HG02642 (cell line): Measurements from ENCODE around the gene DESI2.

Source experiments
- ATAC-seq: cut with Tn5 transposase; IDR thresholded peaks from one replicate; pipeline ENCODE4 v1.9.1; 2021; ENCODE audit warnings: mild to moderate bottlenecking; ENCODE audit not compliant: unreplicated experiment, poor library complexity

DESI2 gene

GRCh38 chr1:244749230-244750016 lies 96.5 kb downstream of the DESI2 start:
- ATAC-seq: no peak

DNA sequence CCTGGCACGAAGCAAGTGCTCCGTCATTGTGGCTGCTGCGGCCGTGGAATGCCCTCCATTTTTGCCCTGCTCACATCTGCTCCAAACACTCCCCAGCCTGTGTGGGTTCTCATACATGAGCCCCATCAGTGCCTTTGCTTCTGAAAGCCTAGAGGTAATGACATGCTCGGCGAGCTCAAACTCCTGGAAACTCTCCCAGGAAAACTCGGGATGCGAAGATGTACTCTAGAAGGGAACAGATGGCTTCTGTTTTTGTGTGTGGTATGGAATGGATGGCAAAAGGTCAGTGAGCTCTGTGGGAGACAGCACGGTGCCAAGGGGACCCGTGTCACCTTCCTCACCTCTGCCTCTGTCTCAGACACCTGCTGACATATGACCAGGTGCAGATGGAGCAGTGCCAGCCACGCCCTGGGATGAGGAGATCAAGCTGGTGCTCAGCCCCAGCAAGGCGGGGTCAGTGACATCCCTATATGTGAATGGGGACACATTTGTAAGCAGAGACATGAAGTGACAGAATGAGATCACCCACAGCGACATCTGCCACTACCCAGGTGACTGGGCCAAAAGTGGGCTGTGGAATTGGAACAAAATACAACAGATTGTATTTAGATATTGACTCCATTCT lies 98.5 kb downstream of the DESI2 start:
- ATAC-seq: no peak

- ATAC-seq: no peak
Measured at GRCh38 chr1:244755673-244756072, 102.7 kb downstream of the DESI2 start.

- no peak for ATAC-seq
Measured at GRCh38 chr1:244757091-244757939, 104.4 kb downstream of the DESI2 start.
